GM12865 (cell line): ENCODE data around the gene ILKAP.

Experiments used
- DNase-seq: peaks from one replicate; pipeline ENCODE4 v3.0.0; 2010; ENCODE audit warnings: low read depth
- H3K4me3 ChIP-seq: 2 replicates; pipeline ENCODE4 v1.5.1; 2011; ENCODE audit warnings: mild to moderate bottlenecking, low read depth, low read length, control low read depth
- CTCF ChIP-seq: IDR thresholded peaks from 2 replicates; pipeline ENCODE4 v1.5.1; 2011; ENCODE audit warnings: low read length, control low read depth, low read depth, inconsistent platforms; ENCODE audit not compliant: insufficient read depth; ENCODE audit errors: missing control alignments

The ILKAP gene

DNA sequence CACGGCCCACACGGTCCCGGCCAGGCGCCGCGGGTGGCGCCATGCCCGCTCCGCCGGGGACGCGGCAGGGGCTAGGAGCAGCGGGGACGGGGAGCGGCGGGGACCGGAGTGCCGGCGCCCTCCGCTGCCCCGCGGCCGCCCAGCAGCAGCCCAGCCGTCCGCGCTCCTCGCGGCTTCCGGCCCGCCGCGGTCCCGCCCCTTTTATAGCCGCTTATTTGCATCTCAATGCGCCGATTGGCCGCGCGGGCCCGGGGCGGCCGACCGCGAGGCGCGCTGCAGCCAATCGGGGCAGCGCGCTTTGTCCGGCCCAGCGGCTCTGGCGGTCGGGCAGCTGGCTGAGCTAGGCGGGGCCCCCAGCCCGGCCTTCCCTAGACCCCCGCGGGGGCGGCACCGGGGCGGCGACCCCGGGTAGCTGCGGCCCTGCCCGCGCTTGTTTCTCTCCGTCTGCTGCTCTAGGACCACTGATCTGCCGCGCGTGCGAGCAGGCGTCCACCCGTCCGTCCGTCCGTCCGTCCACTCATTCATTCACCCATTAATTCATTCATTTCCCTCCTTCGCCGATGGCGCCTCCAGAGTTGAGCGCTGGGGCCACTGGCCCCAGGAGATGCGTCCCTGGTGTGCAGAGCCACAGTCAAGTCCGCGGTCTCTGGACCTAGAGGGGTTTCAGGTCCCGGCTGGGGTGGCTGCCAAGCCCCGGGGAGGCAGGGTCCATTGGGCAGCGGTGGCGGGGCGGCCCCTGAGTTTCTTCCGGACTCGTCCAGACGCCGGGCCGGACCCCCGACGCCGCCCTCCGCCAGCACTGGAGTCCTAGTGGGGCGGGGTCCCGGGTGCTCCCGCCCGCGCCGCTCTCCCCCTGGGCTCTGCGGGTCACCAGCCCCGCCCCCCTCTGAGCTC lies 36.6 kb upstream of the ILKAP start, which contains the start of gene HES6:
Gene HES6, minus strand, starts transcription at position 176 of the 894 bp plus-strand sequence. Its CDS starts 133 bp downstream, at position 43.
- TF ChIP-seq CTCF = no peak
- peak within 1 kb of the TSS; percentile 61 for H3K4me3 ChIP-seq
- peak; percentile 91 for DNase-seq

DNA sequence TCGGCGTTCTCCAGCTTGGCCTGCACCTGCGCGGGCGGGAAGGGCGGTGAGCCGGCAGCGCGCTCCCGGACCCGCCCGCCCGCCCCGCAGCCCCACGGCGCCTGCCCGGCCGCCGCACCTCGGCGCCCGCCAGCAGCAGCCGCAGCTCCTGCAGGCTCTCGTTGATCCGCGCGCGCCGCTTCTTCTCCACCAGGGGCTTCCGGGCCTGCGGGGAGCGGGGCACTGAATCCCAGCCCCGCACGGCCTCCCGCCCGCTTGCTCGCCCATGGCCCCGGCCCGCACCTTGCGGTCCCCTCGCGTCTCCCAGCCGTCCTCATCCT lies 36.0 kb upstream of the ILKAP start:
- DNase-seq = peak; percentile 21
- peak overlapping the region; percentile 55 for H3K4me3 ChIP-seq
- TF ChIP-seq CTCF = no peak

GRCh38 chr2:238238766-238239542 lies 35.5 kb upstream of the ILKAP start:
- H3K4me3 ChIP-seq = no peak overlapping the region
- no peak for DNase-seq
- no peak for TF ChIP-seq CTCF

GRCh38 chr2:238238311-238238765 lies 34.8 kb upstream of the ILKAP start:
- H3K4me3 ChIP-seq = no peak overlapping the region
- no peak for DNase-seq

GRCh38 chr2:238237431-238238135 lies 34.1 kb upstream of the ILKAP start:
- no peak for TF ChIP-seq CTCF
- H3K4me3 ChIP-seq = no peak overlapping the region

More at GRCh38 chr2:238238311-238238765, 34.8 kb upstream of the ILKAP start:
- TF ChIP-seq CTCF = no peak

DNA sequence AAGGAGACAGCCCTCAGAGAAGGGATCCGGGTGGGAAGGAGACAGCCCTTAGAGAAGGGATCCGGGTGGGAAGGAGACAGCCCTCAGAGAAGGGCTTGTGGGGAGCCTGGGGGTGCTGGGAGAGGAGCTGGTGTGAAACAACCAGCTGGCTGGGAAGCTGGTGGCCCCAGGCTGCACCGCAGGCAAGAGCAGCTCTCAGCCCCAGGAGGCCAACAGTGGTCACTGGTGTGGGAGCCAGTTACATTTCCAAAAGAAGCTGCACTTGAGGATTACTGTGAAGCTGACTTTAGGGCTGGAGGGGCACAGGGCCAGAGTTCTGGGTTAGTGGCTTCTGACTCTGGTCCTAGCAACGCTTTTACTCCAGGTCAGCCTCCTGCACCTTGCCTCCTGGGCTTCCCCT lies 33.1 kb upstream of the ILKAP start:
- TF ChIP-seq CTCF = no peak
- no peak overlapping the region for H3K4me3 ChIP-seq
- no peak for DNase-seq

More at GRCh38 chr2:238237431-238238135, 34.1 kb upstream of the ILKAP start:
- no peak for DNase-seq
